ENCODE data around the gene HACE1.
A peak's percentile ranks its signal among the peaks of the same experiment; 100 is the strongest.

Gene HACE1

DNA sequence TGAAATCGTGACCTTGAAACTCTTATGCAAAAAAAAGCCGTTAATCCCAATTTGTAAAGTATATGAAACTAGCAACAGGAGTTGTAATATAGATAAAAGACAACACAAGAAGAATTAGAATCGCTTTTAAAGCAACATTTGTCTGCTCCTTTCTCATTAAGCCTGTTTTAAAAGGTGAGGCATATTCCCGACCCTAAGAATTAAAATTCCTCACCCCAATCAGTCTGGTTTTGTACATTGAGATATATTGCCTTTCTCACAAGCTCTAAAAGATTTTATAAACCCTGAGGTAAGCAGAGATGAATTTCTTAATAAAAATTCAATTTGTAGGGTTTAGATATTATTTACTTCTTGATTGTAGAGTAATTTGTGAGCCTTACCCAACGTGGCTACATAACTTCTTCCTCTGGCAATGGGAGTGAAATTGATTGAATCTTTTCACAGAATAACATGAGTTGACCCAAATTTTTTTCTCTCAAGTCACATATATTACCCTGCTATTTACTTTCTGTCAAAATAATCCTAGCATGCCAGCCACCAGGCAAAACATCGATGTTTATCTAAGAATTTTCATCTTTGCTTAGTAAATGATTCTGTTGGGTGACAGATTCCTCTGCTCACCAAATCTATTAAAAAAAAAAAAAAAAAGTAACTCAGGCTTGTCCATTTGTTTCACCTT is 173.7 kb downstream of the HACE1 start:
- DNase-seq = no peak

DNA sequence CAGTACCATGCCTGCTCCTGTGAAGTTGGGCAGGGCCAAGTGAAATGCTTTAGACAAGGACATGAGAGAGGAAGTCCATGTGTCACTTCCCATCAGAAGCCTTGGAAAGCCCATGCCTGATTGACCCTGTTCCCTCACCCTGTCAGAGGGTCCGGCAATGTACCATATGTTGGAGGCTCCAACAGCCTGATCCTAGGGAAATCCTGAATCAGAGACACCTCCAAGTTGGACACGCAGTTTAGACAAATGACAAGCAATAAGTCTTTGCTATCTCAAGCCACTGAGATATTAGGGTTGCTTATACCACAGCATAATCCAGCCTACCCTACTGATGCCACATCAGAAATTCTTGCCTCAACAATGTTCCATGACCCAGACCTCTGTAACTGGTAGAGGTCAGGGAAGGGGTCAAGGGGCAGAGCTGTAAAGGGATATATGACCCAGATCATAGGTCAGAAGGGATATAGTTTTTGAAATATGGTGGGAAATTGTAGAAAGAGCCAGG is 174.8 kb downstream of the HACE1 start:
- no peak for DNase-seq

DNA sequence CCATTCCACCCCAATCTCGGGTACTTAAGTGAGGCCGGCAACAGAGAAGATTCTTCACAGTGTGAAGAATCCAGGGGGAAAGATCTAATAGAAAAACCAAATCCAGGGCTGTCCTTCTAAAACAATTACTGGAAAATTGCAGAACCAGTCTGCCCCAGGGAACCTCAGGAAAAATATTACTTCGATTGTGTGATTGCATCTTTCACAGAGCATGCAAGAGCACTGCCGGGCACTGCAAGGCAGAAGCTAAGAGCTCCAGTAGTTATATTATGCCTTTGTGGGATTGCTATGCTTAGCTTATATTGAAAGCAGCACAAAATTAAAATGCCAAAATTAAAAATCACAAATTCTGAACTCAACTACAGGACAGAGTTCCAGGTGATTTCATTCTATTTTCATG is 175.9 kb downstream of the HACE1 start:
- DNase-seq = no peak

DNA sequence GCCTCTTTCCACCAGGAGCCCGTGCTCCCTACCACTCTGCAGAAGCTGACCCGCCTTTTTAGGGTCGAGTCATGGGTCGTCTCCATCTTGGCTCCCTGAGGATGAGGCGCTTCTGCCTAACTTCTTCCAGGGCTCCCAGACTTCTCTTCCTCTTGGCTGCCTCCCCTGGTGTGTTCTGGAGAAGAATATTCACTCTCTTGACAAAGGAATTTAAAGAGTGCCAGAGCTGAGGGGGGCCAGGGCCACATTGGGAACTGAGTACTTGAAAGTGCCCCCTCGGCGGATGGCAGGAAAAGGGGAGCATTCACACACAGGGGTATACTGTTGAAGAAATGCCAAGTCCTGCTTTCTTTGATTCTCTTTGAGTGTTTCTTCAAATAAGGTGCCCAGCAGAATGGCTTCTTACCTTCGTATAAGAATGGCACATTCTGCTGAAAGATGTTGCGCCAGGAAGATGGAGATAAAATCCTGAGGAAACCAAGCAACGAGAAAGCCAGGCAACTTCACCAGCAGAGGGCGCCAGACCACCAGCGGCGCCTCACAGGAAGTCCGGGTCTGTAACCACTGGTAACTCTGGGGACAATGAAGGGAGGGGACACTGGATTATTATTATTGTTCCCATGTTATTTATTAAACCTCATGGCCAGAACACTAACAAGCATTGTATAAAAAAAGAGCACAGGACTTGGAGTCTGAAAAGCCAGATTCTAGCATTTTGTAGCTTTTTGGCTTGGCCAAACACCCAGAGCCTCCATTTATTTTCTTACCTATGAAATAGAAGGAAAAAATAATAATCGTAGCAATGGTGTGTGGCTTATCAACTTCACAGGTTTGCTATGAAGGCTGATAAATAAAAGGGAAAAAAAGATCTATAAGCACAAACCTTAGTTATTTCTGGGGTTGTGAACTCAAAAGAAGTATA is 176.7 kb downstream of the HACE1 start:
- peak; percentile 81 to 83 for DNase-seq

DNA sequence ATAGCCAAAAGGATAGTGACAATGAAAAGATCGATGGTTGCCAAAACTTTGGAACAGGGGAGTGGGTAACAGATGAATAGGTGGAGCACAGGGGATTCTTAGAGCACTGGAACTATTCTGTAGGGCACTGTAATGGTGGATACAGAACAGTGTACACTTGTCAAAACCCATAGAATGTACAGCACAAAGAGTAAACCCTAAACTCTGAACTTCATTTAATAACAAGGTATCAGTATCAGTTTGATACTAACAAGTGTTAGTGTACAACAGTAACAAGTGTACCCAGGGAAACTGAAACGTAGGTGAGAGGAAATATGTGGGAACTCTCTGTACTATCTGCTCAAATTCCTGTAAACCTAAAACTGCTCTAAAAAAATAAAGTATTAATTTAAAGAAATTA is 179.2 kb downstream of the HACE1 start:
- DNase-seq = no peak

DNA sequence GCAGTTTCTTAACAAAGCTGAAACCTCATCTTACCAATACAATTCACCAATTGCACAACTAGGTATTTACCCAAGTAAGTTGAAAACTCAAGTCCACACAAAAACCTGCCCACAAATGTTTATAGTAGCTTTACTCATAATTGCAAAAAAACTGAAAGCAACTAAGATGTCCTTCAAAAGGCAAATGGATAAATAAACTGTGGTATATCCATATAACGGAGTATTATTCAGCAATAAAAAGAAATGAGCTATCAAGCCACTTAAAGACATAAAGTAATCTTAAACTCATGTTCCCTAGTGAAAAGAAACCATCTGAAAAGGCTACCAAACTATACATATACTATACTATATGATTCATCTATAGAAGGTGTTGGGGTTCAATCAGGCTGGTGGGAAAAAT is 179.7 kb downstream of the HACE1 start:
- DNase-seq = no peak

All from stimulated activated CD4-positive, alpha-beta T cell treated with anti-CD3 and anti-CD28 coated beads, Interleukin-2, amount 100 ng/mL, for 24 hours (primary cell).